GM21381 (cell line): ENCODE data around the gene LILRB4.
A peak's percentile ranks its signal among the peaks of the same experiment; 100 is the strongest.
"Not testable (repeated sequence)": the region's sequence is repeated elsewhere in the genome, so short reads cannot be mapped to it uniquely, and the experiment has no call there.

Experiments used
- ATAC-seq: cut with Tn5 transposase; IDR thresholded peaks from one replicate; pipeline ENCODE4 v1.9.1; 2021; ENCODE audit warnings: mild to moderate bottlenecking, moderate library complexity; ENCODE audit not compliant: unreplicated experiment

LILRB4 gene

DNA sequence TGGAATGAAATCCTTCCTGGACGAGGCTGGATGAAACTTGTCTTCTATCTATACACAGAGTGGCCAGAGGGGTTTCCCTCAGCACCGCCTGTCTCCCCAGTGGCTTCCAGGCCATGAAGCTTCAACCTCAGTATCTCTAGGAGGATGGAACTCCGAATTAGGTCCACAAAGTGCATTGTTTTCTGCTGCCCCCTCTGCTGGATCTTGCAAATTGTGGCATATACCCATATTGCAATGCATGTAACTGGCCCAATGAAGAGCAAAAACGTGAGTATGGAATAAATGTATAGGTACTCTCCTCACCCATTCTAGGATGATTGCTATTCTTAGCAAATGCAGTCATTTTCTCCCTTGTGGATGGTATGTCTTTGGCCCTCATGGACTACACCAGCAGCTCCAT is 14.7 kb upstream of the LILRB4 start:
- ATAC-seq = no peak

DNA sequence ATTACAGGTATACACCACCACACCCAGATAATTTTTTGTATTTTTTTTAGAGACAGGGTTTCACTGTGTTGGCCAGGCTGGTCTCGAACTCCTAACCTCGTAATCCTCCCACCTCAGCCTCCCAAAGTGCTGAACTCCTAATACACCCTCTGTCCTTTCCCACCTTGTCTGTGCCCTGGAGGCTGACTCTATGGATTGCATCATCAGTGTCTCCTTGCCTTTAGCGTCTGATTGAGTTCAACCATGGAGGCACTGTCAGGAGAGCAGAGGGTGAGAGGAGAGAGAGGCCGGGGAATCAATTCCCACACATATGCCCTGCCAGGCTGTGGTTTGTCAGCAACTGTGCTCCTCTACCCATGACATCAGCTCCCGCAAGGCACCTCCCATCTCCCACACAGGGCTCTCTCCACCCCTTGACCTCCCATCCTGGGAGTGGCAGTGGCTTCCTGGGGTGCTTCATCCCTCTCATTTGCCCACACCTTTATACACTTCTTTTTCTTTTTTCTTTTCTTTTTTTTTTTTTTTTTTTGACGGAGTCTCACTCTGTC is 12.6 kb upstream of the LILRB4 start:
- ATAC-seq = no peak

DNA sequence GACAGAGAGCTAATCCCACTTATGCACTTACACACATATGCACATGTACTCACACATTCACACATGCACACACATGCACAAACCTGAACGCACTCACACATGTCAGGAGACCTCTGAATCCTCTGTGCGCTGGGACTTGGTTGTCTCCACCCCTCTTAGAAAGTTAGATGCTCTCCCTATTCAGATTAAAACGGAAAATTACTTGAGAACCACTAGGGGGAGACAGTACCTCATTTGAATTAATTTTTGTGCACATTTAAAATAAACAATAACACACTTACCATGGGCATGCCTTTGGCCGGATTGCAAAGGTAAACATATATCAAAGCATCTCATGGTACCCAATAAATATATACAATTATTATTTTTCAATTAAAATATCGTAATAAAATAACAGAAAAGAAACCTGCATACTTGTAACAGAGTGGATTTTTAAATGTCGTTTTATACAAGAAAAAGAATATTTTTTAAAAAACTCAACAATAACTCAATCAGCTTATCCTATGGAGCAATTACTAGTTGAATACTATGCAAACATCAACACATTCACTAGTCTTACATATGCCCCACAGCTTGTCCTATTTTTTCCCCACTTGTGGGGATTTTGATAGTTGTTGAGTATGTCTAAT is 9.5 kb upstream of the LILRB4 start:
- no peak for ATAC-seq

DNA sequence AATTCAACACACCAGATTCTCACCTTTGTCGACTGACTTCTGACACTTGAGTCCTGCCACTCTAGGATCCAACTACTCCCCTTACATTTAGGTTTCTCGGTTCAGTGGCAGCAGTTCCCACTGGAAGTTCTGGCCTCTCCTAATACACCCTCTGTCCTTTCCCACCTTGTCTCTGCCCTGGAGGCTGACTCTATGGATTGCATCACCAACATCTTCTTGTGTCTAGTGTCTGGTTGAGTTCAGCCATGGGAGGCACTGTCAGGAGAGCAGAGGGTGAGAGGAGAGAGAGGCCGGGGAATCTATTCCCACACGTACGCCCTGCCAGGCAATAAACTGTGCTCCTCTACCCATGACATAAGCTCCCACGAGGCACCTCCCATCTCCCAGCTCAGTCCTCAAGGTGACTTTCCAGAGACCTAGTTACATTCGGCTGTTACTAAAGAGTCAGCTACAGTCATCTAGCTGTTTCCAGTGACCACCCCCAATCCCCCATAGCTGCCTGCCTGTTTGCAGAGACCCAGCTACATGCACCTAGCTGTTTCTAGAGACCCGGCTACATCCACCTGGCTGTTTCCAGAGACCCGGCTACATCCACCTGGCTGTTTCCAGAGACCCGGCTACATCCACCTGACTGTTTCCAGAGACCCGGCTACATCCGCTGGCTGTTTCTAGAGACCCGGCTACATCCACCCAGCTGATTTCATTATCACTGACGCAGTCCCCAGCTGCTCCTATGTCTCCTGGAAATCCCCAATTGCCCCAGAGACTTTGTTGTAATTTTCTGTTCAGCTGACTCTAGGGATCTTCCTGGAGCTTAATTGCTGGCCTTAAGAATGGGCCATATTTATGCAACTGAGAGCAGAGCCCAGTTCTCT is 8.1 kb upstream of the LILRB4 start:
- no peak for ATAC-seq

DNA sequence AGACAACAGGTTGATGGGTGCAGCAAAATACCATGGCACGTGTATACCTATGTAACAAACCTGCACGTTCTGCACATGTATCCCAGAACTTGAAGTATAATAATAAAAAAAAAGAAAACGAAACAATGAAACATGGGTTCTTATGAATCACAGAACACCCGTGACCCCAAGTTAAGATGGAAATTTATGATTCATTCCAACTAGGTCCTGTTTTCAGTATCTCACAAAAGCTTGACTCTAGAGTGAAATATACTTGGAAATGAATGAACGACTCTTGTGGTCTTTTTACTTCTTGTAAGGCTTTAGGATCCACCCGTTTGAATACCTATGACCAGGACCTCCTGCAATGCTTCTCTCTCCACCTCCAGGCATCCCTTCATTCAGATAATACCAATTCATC is 3.5 kb upstream of the LILRB4 start:
- ATAC-seq = no peak

DNA sequence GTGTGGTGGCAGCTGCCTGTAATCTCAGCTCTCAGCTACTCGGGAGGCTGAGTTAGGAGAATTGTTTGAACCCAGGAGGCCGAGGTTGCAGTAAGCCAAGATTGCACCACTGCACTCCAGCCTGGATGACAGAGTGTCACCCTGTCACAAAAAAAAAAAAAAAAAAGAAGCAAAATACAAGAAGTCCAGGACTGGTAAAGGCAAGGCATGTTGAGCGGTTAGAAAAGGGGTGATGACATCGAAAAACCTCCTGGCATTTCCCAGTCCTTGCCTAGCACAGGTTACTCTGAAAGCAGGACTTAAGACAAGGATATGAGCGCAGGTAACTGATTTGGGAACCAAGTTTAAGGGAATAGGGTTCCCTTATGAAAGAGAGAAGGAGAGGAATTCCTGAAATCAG is 2.5 kb upstream of the LILRB4 start:
- ATAC-seq = no peak

DNA sequence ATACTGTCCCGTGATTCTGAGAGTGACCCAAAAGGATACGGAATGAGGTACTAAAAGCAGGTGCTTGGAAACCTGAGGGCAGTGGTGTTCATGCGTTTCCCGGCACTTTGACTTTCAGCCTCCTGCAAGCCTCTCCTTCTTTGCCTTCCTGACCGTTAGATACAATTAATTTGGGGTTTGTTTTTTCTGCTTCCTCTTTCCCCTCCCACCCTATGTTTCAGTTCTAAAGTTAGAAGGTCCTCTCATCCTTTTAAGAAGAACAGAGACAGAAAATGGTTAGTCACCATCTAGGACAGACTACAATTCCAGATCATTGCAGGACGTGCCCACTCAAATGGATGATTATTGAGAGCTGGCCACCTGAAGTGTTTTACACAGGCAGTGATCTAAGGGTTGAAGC is 1.8 kb upstream of the LILRB4 start:
- peak; percentile 49 for ATAC-seq

DNA sequence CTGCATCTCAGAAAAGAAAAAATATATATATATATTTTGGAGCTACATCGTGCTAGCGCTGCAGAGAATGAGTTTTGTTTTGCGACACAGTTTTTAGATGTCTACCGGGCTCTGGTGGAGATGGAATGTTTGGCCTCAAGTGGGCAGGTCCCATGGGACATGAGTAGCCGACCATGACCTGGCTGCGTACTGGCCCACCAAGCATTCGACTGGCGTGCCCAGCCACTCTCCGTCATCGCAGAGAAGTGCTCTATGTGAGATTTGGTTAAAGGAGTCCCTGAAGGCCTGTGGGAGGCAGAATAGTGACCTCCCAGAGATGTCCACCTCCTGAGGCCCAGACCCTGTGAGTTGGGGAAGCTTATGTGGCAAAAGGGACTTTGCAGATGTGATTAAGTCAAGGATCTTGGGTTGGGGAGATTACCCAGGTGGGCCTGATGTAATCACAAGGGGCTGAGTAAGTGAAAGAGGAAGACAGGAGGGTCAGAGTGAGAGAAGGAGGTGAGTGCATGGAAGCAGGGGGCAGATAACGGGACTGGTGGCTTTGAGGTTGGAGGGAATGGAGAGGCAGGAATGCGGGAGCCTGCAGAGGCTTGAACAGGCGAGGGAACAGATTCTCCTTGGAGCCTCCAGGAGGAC is 821 bp upstream of the LILRB4 start:
- no peak for ATAC-seq

DNA sequence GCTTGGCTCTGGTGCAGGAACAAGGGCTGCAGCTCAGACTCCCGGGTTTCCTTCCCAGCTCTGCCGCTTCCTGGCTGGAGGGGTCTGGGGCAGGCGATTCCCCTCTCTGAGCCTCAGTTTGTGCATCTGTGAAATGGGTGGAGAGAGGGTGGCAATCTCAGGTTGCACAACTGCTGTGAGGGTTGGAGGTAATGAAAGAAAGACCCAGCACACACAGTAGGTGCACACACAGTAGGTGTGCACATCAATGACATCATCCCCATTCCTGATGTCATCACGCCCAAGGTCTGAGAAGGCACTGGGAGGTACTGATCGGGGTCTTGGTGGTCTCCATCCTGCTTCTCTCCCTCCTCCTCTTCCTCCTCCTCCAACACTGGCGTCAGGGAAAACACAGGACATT is 2.7 kb downstream of the LILRB4 start:
- no peak for ATAC-seq

DNA sequence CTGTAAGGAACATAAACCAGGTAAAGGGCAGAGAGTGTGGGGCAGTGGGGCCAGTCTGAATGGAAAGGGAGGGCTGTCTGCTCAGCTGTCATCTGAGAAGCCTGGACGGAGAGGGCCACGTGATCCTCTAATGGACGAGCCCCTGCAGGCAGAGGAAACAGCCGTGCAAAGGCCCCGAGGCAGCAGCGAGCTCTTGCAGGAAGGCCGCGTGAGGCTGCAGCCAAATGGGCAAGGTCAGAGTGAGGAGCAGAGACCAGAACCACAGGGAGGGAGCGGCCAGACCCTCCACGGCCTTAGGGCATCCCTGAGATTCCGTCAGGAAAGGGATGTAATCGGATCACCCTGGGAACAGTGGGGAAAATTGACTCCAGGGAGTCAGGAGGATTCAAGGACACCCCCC is 4.4 kb downstream of the LILRB4 start:
- no peak for ATAC-seq

DNA sequence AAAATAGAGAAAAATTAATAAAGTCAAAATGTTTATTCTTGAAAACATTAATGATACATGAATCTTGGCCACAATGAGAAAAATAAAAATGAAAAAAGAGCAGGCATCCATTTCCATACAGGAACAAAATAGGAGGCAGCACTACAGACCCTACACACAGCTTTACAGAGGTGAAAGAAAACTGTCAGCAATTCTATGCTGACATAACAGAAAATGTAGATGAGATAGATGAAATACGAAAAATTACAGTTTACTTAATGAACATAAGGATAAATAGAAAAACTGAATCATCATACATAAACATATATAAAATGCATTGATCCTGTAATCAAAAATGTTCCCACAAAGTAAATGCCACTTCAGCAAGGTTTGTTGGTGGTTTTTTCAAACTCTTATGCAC is 5.6 kb downstream of the LILRB4 start:
- ATAC-seq = no peak

DNA sequence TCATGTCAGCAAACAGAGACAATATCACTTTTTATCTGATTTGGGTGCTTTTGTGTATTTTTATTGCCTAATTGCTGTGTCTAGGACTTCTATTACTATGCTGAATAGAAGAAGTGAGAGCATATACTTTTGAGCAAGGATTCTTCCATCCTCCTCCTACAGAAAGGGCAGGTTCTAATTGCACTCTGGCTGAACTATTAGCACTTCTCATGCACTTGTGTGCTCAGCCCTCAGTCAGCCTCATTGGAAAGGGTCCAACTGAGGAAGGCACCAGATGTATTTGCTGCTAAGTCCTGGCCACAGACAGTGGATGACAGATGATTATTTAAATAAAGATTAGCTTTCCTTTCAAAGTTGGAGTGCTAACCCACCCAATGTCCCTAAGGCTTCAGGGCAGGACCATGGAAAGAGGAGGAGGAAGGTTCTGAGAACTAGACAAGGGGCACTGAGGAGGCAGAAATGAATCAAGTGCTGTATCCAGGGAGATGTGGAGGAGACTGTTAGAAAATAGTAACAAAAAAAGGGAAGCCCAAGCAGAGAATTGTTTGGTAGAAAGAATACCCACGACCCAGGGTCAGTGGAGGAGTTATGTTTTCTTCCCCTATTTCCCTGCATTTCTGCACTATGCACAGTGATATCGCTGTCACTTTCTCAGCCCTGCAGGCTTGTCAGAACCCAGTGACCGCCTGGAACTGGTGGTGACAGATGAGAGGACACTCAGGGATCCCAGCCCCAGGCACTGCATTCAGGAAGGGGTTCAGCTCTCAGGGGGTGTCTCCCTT is 8.0 kb downstream of the LILRB4 start:
- no peak for ATAC-seq

DNA sequence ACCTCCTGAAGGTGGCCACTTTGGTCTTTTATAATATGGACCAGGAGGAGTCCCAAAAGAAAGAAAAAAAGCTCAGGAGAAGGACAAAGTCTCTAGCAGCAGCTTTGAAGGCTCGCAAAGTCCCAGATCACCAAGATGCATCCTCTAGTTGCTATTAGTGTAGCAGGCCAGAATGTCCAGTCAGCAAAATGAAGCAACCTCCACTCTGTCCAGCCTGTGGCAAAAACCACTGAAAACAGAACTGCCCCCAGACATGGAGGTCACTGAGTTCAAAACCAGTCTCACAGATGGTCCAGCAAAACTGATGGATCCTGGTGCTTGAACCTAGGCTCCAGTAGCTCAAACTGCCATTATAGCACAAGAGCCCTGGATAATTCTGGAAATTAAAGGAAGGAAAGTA is 10.4 kb downstream of the LILRB4 start:
- ATAC-seq = no peak

DNA sequence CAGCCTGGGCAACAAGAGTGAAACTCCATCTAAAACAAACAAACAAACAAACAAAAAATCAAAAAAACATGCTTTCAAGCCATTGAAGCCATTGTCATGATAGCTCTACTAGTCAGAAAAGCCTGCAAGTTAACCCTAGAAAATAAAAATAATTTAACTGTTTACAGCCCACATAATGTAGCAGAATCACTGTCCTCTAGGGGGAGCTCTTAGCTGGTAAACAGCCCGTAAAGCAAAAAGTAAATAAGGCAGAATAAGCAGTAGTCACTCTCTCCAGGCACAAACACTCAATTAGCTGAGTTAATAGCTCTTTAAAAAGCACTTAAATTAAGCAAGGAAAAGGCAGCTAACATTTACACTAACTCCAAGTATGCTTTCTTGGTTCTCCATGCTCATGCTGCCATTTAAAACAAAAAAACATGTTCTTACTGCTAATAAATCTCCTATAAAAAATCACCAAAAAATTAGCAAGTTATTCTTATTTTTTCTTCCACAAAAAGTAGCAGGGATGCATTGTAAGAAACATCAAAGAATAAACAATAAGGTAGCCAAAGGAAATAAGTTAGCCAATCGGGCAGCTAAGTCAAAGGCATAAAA is 11.3 kb downstream of the LILRB4 start:
- ATAC-seq = no peak

DNA sequence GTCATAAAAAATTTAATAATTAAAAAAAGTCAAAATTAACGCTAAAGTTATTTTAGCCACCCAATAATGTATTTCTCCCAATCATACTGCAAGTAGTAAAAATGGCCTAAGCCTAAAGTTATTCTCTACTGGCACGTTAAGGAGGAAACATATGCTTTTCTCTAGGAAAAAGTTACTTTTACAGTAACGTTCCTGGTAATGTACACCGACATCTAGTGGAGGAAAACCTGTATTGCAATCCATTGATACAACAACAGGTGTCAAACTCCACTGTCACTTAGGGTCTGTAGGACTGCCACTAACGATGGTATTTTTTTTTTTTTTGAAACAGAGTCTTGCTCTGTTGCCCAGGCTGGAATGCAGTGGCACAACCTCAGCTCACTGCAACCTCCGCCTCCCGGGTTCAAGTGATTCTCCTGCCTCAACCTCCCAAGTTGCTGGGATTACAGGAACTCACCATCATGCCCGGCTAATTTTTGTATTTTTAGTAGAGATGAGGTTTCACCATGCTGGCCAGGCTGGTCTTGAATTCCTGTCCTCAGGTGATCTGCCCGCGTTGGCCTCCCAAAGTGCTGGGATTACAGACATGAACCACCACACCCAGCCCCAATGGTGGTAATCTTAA is 13.5 kb downstream of the LILRB4 start:
- ATAC-seq = not testable (repeated sequence)

DNA sequence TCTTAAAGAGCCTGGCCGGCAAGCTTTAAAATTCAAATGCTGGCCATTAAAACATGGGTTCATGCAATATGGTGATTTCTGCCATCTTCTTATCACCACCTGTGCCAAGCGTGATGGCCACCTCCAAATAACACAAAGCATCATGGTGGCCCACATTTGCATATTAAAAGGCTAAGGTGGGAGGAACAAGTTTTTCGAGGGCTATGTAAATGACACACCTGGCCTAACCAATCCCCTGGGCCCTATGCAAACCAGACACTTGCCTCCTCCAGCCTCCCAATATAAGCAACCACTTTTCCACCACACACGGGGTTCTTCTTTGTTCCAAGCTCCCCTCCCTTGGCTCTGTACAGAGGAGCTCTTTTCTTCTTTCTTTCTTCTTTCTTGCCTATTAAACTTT is 14.4 kb downstream of the LILRB4 start:
- ATAC-seq = no peak

DNA sequence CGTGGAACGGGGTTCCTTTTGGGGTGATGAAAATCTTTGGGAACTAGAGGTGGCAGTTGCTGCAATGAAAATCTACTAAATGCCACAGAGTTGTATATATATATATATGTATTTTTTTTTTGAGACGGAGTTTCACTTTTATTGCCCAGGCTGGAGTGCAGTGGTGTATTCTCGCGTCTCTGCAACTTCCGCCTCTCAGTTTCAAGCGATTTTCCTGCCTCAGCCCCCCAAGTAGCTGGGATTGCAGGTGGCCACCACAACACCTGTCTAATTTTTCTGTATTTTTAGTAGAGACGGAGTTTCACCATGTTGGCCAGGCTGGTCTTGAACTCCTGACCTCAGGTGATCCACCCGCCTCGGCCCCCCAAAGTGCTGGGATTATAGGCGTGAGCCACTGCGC is 18.8 kb downstream of the LILRB4 start:
- not testable (repeated sequence) for ATAC-seq

DNA sequence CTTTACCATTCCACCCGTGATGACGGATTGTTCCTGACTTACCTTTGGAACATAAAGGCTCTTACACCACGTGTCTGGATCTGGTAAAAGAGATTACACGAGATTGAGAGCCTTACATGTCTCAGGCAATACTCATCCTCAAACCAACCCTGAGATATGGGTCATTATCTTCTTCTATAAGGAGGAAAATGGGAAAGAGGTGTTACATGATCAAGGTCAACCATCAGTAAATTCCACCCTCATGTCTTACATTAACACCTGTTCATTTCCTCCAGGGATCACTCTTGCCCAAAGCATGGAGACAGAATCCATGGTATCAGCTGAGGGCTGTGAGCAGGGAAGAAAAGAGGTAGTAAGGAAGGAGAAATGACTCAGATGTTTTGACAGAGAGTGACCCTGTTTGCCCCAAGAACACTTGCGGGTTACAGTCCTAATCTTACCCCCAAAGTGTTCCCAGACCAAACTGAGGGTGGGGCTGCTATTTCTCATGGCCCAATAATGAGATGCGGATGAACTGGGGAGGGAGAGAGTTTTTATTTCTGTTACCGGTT is 19.6 kb downstream of the LILRB4 start:
- no peak for ATAC-seq

DNA sequence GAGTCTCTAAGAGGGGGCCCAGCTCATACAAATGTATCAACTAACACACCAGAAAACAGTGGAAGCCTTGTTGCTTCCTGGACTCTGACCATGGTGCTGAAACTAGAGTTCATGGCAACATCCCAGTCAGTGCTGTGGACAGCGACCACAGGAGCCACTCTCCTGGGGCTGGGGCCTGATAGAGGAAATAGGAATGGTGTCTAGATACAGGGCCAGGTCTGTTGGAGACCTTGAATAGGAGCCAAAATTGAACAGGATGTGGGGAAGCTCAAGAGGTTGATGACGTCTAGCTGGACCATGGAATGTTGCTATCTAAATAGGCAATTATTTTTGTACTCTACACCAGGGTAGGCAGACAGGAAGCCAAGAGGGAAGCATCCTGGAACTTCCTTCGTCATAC is 21.7 kb downstream of the LILRB4 start:
- ATAC-seq = no peak
